Motor neuron (in vitro differentiated cells): ENCODE measurements around the gene SBK3. TPM values are rescaled to one million over a fixed set of nuclear protein-coding genes. Genes with fewer than 3 reads are reported as not detected.
A peak's percentile ranks its signal among the peaks of the same experiment; 100 is the strongest.

Experiments used
- ATAC-seq, 8 experiments: fragments of 200-7000 bp; cut with Tn5 transposase; replicated peaks in 6 of 8; 2 replicates each; pipeline ENCODE4 v1.8.0; 2021; ENCODE audit warnings: mild to moderate bottlenecking in 8 of 8, moderate library complexity in 8 of 8
- H3K27ac ChIP-seq, 2 donors: fragments of 250-450 bp; sonication (Bioruptor Pico); 2 replicates each; pipeline ENCODE4 v1.9.0; 2021; ENCODE audit warnings: antibody characterized with exemption in 2 of 2, mild to moderate bottlenecking in 2 of 2, moderate library complexity in 1 of 2
- H3K4me1 ChIP-seq, 2 donors: fragments of 250-450 bp; sonication (Bioruptor Pico); replicated peaks in 1 of 2; 2 replicates each; pipeline ENCODE4 v1.6.1; 2021; ENCODE audit warnings: antibody characterized with exemption in 2 of 2, mild to moderate bottlenecking in 2 of 2, moderate library complexity in 1 of 2
- H3K4me3 ChIP-seq, 5 donors: fragments of 250-450 bp; sonication (Bioruptor Pico); 2 replicates each; pipeline ENCODE4 v1.9.0; 2021; ENCODE audit warnings: antibody characterized with exemption in 5 of 5, mild to moderate bottlenecking in 5 of 5, moderate library complexity in 4 of 5
- WGBS, 10 experiments: fragments of 450-650 bp; shearing (Covaris generic); methylation state at CpG; one replicate each; pipeline ENCODE4 v1.0.0; 2022; 5-methylcytosine and 5-hydroxymethylcytosine counted together
- in situ Hi-C, 9 experiments: fragments of 400-800 bp; cut with MboI; loops; one replicate each; pipeline ENCODE4 v1.15.0; 2021; ENCODE audit warnings: low sequenced_read_pairs in 9 of 9, low pct_unique_long_range_greater_than_20kb in 2 of 9; ENCODE audit not compliant: unreplicated experiment in 9 of 9
- total RNA-seq, 8 experiments: library from RNA; unstranded; fragments of 300-600 nt; gene quantifications; 2 replicates each; pipeline versions ENCODE4 v1.2.3 to v1.2.4, GENCODE V29; 2022

SBK3 gene
- total RNA-seq, 8 experiments from 2014 or later, result 0.14 to 1.1 (median 0.31) TPM; not detected in 3

- no peak for ATAC-seq
- Histone ChIP-seq H3K4me3 (no peak overlapping the region), H3K4me1 (peaks cover 3 to 8% of the 10 kb centered on the region in 2 donors), H3K27ac (no peak overlapping the region)
- in situ Hi-C loops, result no loop called here
- WGBS, 10 experiments, result 4 to 67% (median 37%) methylated on average over 2 to 5 of the region's 9 CpGs; no CpG with 5 or more reads in 4 of the 10 experiments
Measured at GRCh38 chr19:55566823-55567222, 21.5 kb upstream of the SBK3 start.

- WGBS, 10 experiments, result 0 to 36% (median 30%) methylated on average over 2 to 6 of the region's 12 CpGs; no CpG with 5 or more reads in 6 of the 10 experiments
- peak overlapping the region in 1 of 2 donors; percentile 59 for H3K27ac ChIP-seq
- in situ Hi-C loops, result no loop called here
- ATAC-seq, result peak in 7 of 8 experiments; percentile 31 to 100 (median 99)
- H3K4me3 ChIP-seq, result no peak overlapping the region
- peaks cover 3 to 8% of the 10 kb centered on the region in 2 donors for H3K4me1 ChIP-seq
Measured at GRCh38 chr19:55563261-55563690, 17.9 kb upstream of the SBK3 start.

- in situ Hi-C loops, result no loop called here
- Histone ChIP-seq H3K4me3 (no peak overlapping the region), H3K27ac (no peak overlapping the region), H3K4me1 (peaks cover 5 to 14% of the 10 kb centered on the region in 2 donors)
- 0 to 85% (median 76%) methylated on average over 1 to 5 of the region's 9 CpGs; no CpG with 5 or more reads in 5 of the 10 experiments for WGBS, 10 experiments
- no peak for ATAC-seq
Measured at GRCh38 chr19:55559684-55560083, 14.3 kb upstream of the SBK3 start.

GRCh38 chr19:55554741-55555152, 9.4 kb upstream of the SBK3 start:
- Histone ChIP-seq H3K27ac (no peak overlapping the region), H3K4me3 (no peak overlapping the region), H3K4me1 (peaks cover 17 to 25% of the 10 kb centered on the region in 2 donors)
- WGBS, 10 experiments, result 17 to 100% (median 54%) methylated on average over 1 to 7 of the region's 8 CpGs; no CpG with 5 or more reads in 3 of the 10 experiments
- in situ Hi-C loops, result no loop called here
- ATAC-seq, result peak in 3 of 8 experiments; percentile 2 to 70 (median 31)

GRCh38 chr19:55554302-55554701, 9.0 kb upstream of the SBK3 start:
- in situ Hi-C loops, result no loop called here

GRCh38 chr19:55553217-55554182, 8.2 kb upstream of the SBK3 start:
- in situ Hi-C loops, result no loop called here
- no peak overlapping the region for H3K27ac ChIP-seq
- ATAC-seq, result peak in 1 of 8 experiments; percentile 24
- peaks cover 20 to 28% of the 10 kb centered on the region in 2 donors for H3K4me1 ChIP-seq
- no peak overlapping the region for H3K4me3 ChIP-seq
- 23 to 59% (median 54%) methylated on average over 3 to 12 of the region's 13 CpGs; no CpG with 5 or more reads in 2 of the 10 experiments for WGBS, 10 experiments

More at GRCh38 chr19:55554302-55554701, 9.0 kb upstream of the SBK3 start:
- H3K27ac ChIP-seq, result no peak overlapping the region
- peaks cover 20 to 28% of the 10 kb centered on the region in 2 donors for H3K4me1 ChIP-seq
- no peak overlapping the region for H3K4me3 ChIP-seq
- ATAC-seq, result peak in 2 of 8 experiments; percentile 29 to 81
- 0 to 100% (median 69%) methylated on average over 1 to 4 of the region's 9 CpGs for WGBS, 10 experiments

GRCh38 chr19:55552620-55553019, 7.3 kb upstream of the SBK3 start:
- no peak overlapping the region for H3K27ac ChIP-seq
- no peak overlapping the region for H3K4me3 ChIP-seq
- WGBS, 10 experiments, result 0 to 83% (median 69%) methylated on average over 1 to 12 of the region's 13 CpGs; no CpG with 5 or more reads in 2 of the 10 experiments
- peaks cover 20 to 28% of the 10 kb centered on the region in 2 donors for H3K4me1 ChIP-seq
- in situ Hi-C loops, result no loop called here
- no peak for ATAC-seq

GRCh38 chr19:55552206-55552605, 6.9 kb upstream of the SBK3 start:
- H3K4me3 ChIP-seq, result no peak overlapping the region
- ATAC-seq, result no peak
- no peak overlapping the region for H3K27ac ChIP-seq
- H3K4me1 ChIP-seq, result peaks cover 20 to 28% of the 10 kb centered on the region in 2 donors
- in situ Hi-C loops, result no loop called here
- WGBS, 10 experiments, result 53 to 93% (median 66%) methylated on average over 1 to 5 of the region's 5 CpGs; no CpG with 5 or more reads in 2 of the 10 experiments

- Histone ChIP-seq H3K27ac (no peak overlapping the region), H3K4me1 (peaks cover 20 to 38% of the 10 kb centered on the region in 2 donors), H3K4me3 (no peak overlapping the region)
- no peak for ATAC-seq
- WGBS, 10 experiments, result 33 to 59% (median 43%) methylated on average over 3 to 7 of the region's 7 CpGs; no CpG with 5 or more reads in 3 of the 10 experiments
- in situ Hi-C loops, result no loop called here
Measured at GRCh38 chr19:55550321-55550650, 4.9 kb upstream of the SBK3 start.

GRCh38 chr19:55549500-55550320, 4.4 kb upstream of the SBK3 start:
- ATAC-seq, result peak; percentile 36 to 80 (median 72)
- in situ Hi-C loops, result no loop called here
- Histone ChIP-seq H3K27ac (no peak overlapping the region), H3K4me3 (no peak overlapping the region), H3K4me1 (peaks cover 23 to 38% of the 10 kb centered on the region in 2 donors)
- 13 to 89% (median 40%) methylated on average over 2 to 18 of the region's 36 CpGs; no CpG with 5 or more reads in 1 of the 10 experiments for WGBS, 10 experiments

GRCh38 chr19:55546822-55547614, 1.7 kb upstream of the SBK3 start:
- peak in 3 of 8 experiments; percentile 9 to 47 (median 47) for ATAC-seq
- Histone ChIP-seq H3K27ac (no peak overlapping the region), H3K4me3 (no peak overlapping the region), H3K4me1 (peaks cover 13 to 27% of the 10 kb centered on the region in 2 donors)
- 25 to 83% (median 68%) methylated on average over 1 to 11 of the region's 17 CpGs; no CpG with 5 or more reads in 4 of the 10 experiments for WGBS, 10 experiments
- in situ Hi-C loops, result no loop called here

GRCh38 chr19:55546011-55546410, 668 bp upstream of the SBK3 start:
- in situ Hi-C loops, result no loop called here
- ATAC-seq, result peak in 4 of 8 experiments; percentile 39 to 51 (median 44)
- H3K27ac ChIP-seq, result no peak overlapping the region
- H3K4me1 ChIP-seq, result peaks cover 13 to 27% of the 10 kb centered on the region in 2 donors
- H3K4me3 ChIP-seq, result no peak overlapping the region
- 100% methylated on average over 2 of the region's 11 CpGs; no CpG with 5 or more reads in 9 of the 10 experiments for WGBS, 10 experiments
